Measurements from ENCODE around the gene TSPAN14.

DNA sequence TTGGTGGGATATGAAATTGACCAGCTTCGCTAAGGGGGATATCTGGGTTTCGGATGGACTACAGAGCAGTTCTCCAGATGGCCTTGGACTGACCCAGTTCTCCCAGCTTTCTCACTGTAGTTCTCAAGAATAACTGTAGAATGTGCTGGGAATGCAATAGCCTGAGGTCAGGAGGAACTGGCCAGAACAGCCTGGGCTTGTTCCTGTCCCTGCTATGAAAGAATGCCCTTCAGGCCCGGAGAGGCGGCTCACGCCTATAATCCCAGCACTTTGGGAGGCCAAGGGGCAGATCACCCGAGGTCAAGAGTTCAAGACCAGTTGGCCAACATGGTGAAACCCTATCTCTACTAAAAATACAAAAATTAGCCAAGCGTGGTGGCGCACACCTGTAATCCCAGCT is 12.3 kb upstream of the TSPAN14 start:
- TF ChIP-seq, protein P1, sequence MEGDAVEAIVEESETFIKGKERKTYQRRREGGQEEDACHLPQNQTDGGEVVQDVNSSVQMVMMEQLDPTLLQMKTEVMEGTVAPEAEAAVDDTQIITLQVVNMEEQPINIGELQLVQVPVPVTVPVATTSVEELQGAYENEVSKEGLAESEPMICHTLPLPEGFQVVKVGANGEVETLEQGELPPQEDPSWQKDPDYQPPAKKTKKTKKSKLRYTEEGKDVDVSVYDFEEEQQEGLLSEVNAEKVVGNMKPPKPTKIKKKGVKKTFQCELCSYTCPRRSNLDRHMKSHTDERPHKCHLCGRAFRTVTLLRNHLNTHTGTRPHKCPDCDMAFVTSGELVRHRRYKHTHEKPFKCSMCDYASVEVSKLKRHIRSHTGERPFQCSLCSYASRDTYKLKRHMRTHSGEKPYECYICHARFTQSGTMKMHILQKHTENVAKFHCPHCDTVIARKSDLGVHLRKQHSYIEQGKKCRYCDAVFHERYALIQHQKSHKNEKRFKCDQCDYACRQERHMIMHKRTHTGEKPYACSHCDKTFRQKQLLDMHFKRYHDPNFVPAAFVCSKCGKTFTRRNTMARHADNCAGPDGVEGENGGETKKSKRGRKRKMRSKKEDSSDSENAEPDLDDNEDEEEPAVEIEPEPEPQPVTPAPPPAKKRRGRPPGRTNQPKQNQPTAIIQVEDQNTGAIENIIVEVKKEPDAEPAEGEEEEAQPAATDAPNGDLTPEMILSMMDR (IDR thresholded peaks at IDR 0.05) = no peak
- TF ChIP-seq POLR2A (IDR thresholded peaks at IDR 0.05) = no peak
